ENCODE measurements around the gene KRT81. TPM values are rescaled to one million over a fixed set of nuclear protein-coding genes. Genes with fewer than 3 reads are reported as not detected.
A peak's percentile ranks its signal among the peaks of the same experiment; 100 is the strongest.

The KRT81 gene
- 10 to 100 TPM in 1 of 3 donors, 1 to 10 TPM in 1, not detected in 1; 3.6 to 29.9 TPM for total RNA-seq

DNA sequence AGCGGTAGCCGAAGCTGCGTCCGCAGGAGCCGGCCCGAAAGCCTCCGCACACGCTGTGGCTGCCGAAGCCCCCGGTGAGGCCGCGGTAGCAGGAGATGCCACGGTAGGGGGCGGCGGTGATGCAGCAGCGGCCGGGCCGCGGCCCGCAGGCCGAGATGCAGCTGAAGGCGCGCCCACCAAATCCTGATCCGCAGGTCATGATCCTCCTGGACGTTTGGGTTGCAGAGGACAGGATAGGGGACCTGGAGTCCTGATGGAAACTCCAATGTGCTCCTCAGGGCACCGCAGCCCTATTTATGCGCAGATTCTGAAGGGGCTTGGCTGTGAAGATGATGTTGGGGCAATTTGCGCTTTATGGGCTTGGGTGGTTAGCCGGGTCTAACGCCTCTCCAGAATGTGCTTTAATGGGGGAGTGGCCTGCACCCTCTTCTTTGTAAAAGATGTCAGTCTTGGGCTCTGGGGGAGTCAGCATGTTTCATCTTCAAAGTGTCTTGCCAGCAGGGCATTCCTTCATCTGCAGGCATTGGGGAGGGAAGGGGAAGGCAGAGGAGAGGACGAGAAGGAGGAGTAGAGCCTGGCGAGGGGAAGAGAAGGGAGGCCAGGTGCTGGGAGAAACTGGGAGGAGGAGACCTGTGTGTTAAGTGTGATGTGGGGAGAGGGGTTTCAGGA, at the start of gene KRT81:
Gene KRT81 (minus strand): TSS at position 268 of the 669 bp plus-strand sequence. CDS start 69 bp downstream, at position 199.
- TF ChIP-seq, protein P1, sequence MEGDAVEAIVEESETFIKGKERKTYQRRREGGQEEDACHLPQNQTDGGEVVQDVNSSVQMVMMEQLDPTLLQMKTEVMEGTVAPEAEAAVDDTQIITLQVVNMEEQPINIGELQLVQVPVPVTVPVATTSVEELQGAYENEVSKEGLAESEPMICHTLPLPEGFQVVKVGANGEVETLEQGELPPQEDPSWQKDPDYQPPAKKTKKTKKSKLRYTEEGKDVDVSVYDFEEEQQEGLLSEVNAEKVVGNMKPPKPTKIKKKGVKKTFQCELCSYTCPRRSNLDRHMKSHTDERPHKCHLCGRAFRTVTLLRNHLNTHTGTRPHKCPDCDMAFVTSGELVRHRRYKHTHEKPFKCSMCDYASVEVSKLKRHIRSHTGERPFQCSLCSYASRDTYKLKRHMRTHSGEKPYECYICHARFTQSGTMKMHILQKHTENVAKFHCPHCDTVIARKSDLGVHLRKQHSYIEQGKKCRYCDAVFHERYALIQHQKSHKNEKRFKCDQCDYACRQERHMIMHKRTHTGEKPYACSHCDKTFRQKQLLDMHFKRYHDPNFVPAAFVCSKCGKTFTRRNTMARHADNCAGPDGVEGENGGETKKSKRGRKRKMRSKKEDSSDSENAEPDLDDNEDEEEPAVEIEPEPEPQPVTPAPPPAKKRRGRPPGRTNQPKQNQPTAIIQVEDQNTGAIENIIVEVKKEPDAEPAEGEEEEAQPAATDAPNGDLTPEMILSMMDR (IDR thresholded peaks at IDR 0.05): no peak
- TF ChIP-seq POLR2AphosphoS5 (IDR thresholded peaks at IDR 0.05) (no peak), POLR2A (IDR thresholded peaks at IDR 0.05) (no peak)
- intact Hi-C loops (cut with DNase I; ENCODE audit: low total_unique reads): no loop called here
- no peaks in the 10 kb centered on the region for H3K4me1 ChIP-seq
- H3K27ac ChIP-seq: no peak within 1 kb of the TSS
- H3K36me3 ChIP-seq: no peaks in the 10 kb centered on the region
- no peaks in the 10 kb centered on the region for H3K27me3 ChIP-seq
- DNase-seq (ENCODE audit: low spot score in 2 of 2): no peak
- no peaks in the 10 kb centered on the region for H3K9me3 ChIP-seq
- no peak within 1 kb of the TSS for H3K4me3 ChIP-seq

GRCh38 chr12:52338241-52338960, 47.1 kb upstream of the KRT81 start:
- intact Hi-C loops (cut with DNase I; ENCODE audit: low total_unique reads): no loop called here
- Histone ChIP-seq H3K9me3 (peaks cover 10 to 19% of the 10 kb centered on the region in 2 donors), H3K27ac (peak overlapping the region in 1 of 2 donors; percentile 42), H3K27me3 (no peaks in the 10 kb centered on the region), H3K36me3 (no peaks in the 10 kb centered on the region), H3K4me3 (no peak overlapping the region), H3K4me1 (no peaks in the 10 kb centered on the region)
- TF ChIP-seq, protein P1 (IDR thresholded peaks at IDR 0.05): no peak
- TF ChIP-seq POLR2AphosphoS5 (IDR thresholded peaks at IDR 0.05): peak in 1 of 3 donors; percentile 31
- DNase-seq (ENCODE audit: low spot score in 2 of 2): peak in 1 of 2 donors; percentile 88

DNA sequence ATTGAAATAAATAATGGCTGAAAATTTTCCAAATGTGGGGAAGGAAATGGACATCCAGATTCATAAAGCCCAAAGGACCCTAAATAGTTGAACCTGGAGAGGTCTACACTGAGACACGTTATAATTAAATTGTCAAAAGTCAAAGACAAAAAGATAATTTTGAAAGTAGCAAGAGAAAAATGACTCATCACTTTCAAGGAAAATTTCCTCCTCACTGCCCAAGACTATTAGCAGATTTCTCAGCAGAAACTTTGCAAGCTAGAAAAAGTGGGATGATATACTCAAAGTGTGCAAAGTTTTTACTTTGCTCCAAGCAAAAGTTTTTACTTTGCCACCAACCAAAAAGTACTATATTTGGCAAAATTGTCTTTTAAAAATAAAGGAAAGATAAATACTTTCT, 45.7 kb upstream of the KRT81 start:
- Histone ChIP-seq H3K9me3 (peaks cover 10 to 15% of the 10 kb centered on the region in 2 donors), H3K4me3 (no peak overlapping the region), H3K27ac (no peak overlapping the region), H3K36me3 (no peaks in the 10 kb centered on the region), H3K4me1 (no peaks in the 10 kb centered on the region), H3K27me3 (no peaks in the 10 kb centered on the region)
- intact Hi-C loops (cut with DNase I; ENCODE audit: low total_unique reads): no loop called here
- no peak for TF ChIP-seq POLR2A (IDR thresholded peaks at IDR 0.05)
- TF ChIP-seq POLR2AphosphoS5 (IDR thresholded peaks at IDR 0.05): no peak
- TF ChIP-seq, protein P1 (IDR thresholded peaks at IDR 0.05): no peak
- no peak for DNase-seq (ENCODE audit: low spot score in 2 of 2)

GRCh38 chr12:52336641-52337040, 45.3 kb upstream of the KRT81 start:
- H3K4me3 ChIP-seq: no peak overlapping the region
- H3K4me1 ChIP-seq: no peaks in the 10 kb centered on the region
- H3K27me3 ChIP-seq: no peaks in the 10 kb centered on the region
- no peak overlapping the region for H3K27ac ChIP-seq
- peaks cover 10 to 15% of the 10 kb centered on the region in 2 donors for H3K9me3 ChIP-seq
- no peak for DNase-seq (ENCODE audit: low spot score in 2 of 2)
- TF ChIP-seq POLR2AphosphoS5 (IDR thresholded peaks at IDR 0.05): no peak
- no peak for TF ChIP-seq POLR2A (IDR thresholded peaks at IDR 0.05)
- TF ChIP-seq, protein P1 (IDR thresholded peaks at IDR 0.05): no peak
- H3K36me3 ChIP-seq: no peaks in the 10 kb centered on the region
- intact Hi-C loops (cut with DNase I; ENCODE audit: low total_unique reads): no loop called here

All from breast epithelium (tissue), 4 donors.